ENCODE data around the gene PLAC8L1. TPM values are rescaled to one million over a fixed set of nuclear protein-coding genes. Genes with fewer than 3 reads are reported as not detected.

Gene PLAC8L1
- total RNA-seq, 4 donors from 2014 or later: not detected

- Histone ChIP-seq H3K4me1 (peaks cover 5% of the 10 kb centered on the region), H3K4me3 (no peak overlapping the region), H3K27ac (no peak overlapping the region), H3K36me3 (no peaks in the 10 kb centered on the region), H3K9me3 (no peaks in the 10 kb centered on the region), H3K27me3 (no peaks in the 10 kb centered on the region)
- DNase-seq (ENCODE audit: low spot score in 2 of 2): no peak
- WGBS: 40% methylated on average over 6 of the region's 6 CpGs
- TF ChIP-seq POLR2AphosphoS5 (IDR thresholded peaks at IDR 0.05): no peak
- TF ChIP-seq, protein P1, sequence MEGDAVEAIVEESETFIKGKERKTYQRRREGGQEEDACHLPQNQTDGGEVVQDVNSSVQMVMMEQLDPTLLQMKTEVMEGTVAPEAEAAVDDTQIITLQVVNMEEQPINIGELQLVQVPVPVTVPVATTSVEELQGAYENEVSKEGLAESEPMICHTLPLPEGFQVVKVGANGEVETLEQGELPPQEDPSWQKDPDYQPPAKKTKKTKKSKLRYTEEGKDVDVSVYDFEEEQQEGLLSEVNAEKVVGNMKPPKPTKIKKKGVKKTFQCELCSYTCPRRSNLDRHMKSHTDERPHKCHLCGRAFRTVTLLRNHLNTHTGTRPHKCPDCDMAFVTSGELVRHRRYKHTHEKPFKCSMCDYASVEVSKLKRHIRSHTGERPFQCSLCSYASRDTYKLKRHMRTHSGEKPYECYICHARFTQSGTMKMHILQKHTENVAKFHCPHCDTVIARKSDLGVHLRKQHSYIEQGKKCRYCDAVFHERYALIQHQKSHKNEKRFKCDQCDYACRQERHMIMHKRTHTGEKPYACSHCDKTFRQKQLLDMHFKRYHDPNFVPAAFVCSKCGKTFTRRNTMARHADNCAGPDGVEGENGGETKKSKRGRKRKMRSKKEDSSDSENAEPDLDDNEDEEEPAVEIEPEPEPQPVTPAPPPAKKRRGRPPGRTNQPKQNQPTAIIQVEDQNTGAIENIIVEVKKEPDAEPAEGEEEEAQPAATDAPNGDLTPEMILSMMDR (IDR thresholded peaks at IDR 0.05): no peak
- no peak for TF ChIP-seq POLR2A (IDR thresholded peaks at IDR 0.05)
Measured at GRCh38 chr5:146081556-146081955, 23.8 kb downstream of the PLAC8L1 start.

DNA sequence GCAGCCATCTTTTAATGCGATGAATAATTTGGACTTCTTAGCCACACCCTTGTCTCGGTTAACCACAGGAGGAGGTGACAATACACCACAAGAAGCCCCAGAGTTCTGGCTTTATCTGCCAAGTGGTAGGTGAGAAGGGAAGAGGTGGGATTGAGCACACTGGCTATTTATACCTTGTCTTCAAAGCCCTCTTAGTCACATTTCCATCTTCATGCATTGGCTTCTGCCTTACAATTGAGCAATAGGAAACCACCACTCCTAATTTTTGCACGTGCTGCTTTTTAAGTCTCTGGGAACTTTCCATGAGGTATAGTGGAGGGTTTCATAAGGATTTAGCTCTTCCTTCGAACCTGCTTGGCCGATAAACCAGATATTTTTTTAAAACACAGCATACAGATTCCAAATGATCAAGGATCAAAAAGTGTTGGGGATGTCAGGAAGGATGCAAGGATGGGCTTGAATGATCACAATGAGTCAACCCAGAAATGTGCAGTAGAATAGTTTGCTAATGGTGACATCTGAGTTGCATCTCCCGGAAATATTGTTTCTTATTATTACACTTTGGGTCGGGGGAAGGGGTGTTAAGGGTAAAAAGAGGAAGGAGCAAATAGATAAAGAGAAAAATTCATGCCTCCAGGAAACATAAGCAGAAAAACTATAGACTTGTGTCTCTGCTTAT lies 25.5 kb downstream of the PLAC8L1 start:
- no peaks in the 10 kb centered on the region for H3K9me3 ChIP-seq
- DNase-seq (ENCODE audit: low spot score in 2 of 2): no peak
- TF ChIP-seq, protein P1 (IDR thresholded peaks at IDR 0.05): no peak
- TF ChIP-seq EP300 (IDR thresholded peaks at IDR 0.05): no peak
- TF ChIP-seq POLR2A (IDR thresholded peaks at IDR 0.05): no peak
- TF ChIP-seq POLR2AphosphoS5 (IDR thresholded peaks at IDR 0.05): no peak
- no peak overlapping the region for H3K4me3 ChIP-seq
- peaks cover 3% of the 10 kb centered on the region for H3K27me3 ChIP-seq
- no peaks in the 10 kb centered on the region for H3K36me3 ChIP-seq
- H3K4me1 ChIP-seq: peaks cover 5% of the 10 kb centered on the region
- WGBS: 52% methylated on average over 7 of the region's 7 CpGs
- H3K27ac ChIP-seq: no peak overlapping the region

DNA sequence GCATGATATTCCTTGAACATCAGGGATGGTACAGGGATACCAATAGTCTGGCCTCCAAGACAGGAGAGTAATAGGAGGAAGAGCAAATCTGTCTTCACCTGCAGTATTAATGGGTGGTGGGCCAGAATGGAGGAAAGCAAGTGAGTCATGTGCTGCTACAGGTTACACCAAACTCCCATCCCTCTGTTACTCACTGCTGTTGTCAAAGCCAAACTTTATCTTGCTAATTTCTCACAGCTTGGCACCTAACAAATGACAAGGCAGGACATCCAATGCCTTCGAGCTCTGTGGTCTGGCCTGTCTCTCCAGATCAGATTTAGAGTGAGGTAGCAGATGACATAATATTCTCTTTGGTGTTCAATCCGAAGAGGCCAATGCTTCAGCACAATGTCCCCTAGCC lies 26.8 kb downstream of the PLAC8L1 start:
- 48% methylated on average over 2 of the region's 2 CpGs for WGBS
- no peaks in the 10 kb centered on the region for H3K9me3 ChIP-seq
- H3K36me3 ChIP-seq: no peaks in the 10 kb centered on the region
- peaks cover 3% of the 10 kb centered on the region for H3K27me3 ChIP-seq
- peaks cover 5% of the 10 kb centered on the region for H3K4me1 ChIP-seq
- no peak overlapping the region for H3K4me3 ChIP-seq
- no peak overlapping the region for H3K27ac ChIP-seq
- no peak for TF ChIP-seq POLR2AphosphoS5 (IDR thresholded peaks at IDR 0.05)
- TF ChIP-seq, protein P1 (IDR thresholded peaks at IDR 0.05): no peak
- no peak for TF ChIP-seq POLR2A (IDR thresholded peaks at IDR 0.05)
- DNase-seq (ENCODE audit: low spot score in 2 of 2): no peak

DNA sequence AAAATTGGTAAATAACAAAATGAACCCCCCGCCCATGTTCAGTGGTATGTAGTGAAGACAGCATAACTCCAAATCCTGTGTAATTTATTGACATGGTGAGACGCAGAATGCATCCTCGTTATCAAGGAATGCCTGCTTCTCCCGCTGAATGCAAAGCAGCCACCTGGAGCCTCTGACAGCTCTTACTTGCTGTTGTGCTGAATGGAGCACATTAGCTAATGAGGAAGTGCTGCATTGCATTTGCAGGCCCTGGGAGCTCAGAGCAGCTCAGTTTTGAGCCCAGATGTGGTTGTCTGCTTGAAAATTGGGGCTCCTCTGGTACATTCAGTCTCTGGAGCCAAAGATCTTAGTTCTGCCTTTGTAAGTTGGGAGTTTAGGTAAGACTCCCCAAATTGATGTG lies 28.9 kb downstream of the PLAC8L1 start:
- Histone ChIP-seq H3K9me3 (no peaks in the 10 kb centered on the region), H3K27me3 (peaks cover 3% of the 10 kb centered on the region), H3K36me3 (no peaks in the 10 kb centered on the region), H3K27ac (no peak overlapping the region), H3K4me1 (peaks cover 3% of the 10 kb centered on the region), H3K4me3 (no peak overlapping the region)
- TF ChIP-seq, protein P1 (IDR thresholded peaks at IDR 0.05): no peak
- TF ChIP-seq POLR2AphosphoS5 (IDR thresholded peaks at IDR 0.05) (no peak), EP300 (IDR thresholded peaks at IDR 0.05) (no peak)
- 84% methylated on average over 4 of the region's 4 CpGs for WGBS
- no peak for DNase-seq (ENCODE audit: low spot score in 2 of 2)

DNA sequence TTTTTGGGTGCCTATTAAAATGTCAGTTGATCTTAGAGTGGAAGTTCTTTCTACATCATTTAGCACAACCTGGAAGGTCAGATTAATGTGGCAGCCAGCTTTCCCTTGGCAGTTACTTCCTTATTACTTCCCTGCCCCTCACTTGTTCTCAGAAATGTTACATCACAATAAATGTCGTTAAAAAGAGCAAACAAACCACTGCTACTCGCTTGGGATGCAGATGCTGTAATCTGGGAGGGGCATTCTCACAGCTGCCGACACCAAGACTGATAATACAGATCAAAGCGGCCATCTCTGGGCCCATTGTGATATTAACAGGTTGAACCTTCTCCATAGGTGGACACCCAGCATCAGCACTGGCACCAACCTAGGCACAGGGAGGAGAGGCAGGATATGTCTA lies 29.3 kb downstream of the PLAC8L1 start:
- 40% methylated on average over 4 of the region's 4 CpGs for WGBS
- peaks cover 2% of the 10 kb centered on the region for H3K4me1 ChIP-seq
- H3K9me3 ChIP-seq: no peaks in the 10 kb centered on the region
- H3K4me3 ChIP-seq: no peak overlapping the region
- DNase-seq (ENCODE audit: low spot score in 2 of 2): no peak
- H3K36me3 ChIP-seq: no peaks in the 10 kb centered on the region
- H3K27ac ChIP-seq: no peak overlapping the region
- H3K27me3 ChIP-seq: peaks cover 3% of the 10 kb centered on the region
- TF ChIP-seq POLR2A (IDR thresholded peaks at IDR 0.05) (no peak), EP300 (IDR thresholded peaks at IDR 0.05) (no peak), POLR2AphosphoS5 (IDR thresholded peaks at IDR 0.05) (no peak)
- TF ChIP-seq, protein P1 (IDR thresholded peaks at IDR 0.05): no peak
